ENCODE results near the gene SLC12A8.

Gene SLC12A8

GRCh38 chr3:125120379-125121122 is 92.0 kb downstream of the SLC12A8 start:
- DNase-seq (ENCODE audit: extremely low read depth, low read depth): no peak
- no peak; the same call in 1 of the 2 replicates for TF ChIP-seq CTCF (IDR thresholded peaks at IDR 0.05; ENCODE audit: low read depth, low read length)

GRCh38 chr3:125119752-125120378 is 92.7 kb downstream of the SLC12A8 start:
- TF ChIP-seq CTCF (IDR thresholded peaks at IDR 0.05; ENCODE audit: low read depth, low read length): no peak
- no peak for DNase-seq (ENCODE audit: extremely low read depth, low read depth)

- no peak for DNase-seq (ENCODE audit: extremely low read depth, low read depth)
- no peak for TF ChIP-seq CTCF (IDR thresholded peaks at IDR 0.05; ENCODE audit: low read depth, low read length)
These were observed 93.9 kb downstream of the SLC12A8 start for GRCh38 chr3:125118600-125118999.

GRCh38 chr3:125117631-125118191 is 94.8 kb downstream of the SLC12A8 start:
- DNase-seq (ENCODE audit: extremely low read depth, low read depth): no peak
- no peak for TF ChIP-seq CTCF (IDR thresholded peaks at IDR 0.05; ENCODE audit: low read depth, low read length)

- no peak for TF ChIP-seq CTCF (IDR thresholded peaks at IDR 0.05; ENCODE audit: low read depth, low read length)
- peak; percentile 77 for DNase-seq (ENCODE audit: extremely low read depth, low read depth)
These were observed 96.1 kb downstream of the SLC12A8 start for GRCh38 chr3:125116311-125117080.

GRCh38 chr3:125115640-125116039 is 96.9 kb downstream of the SLC12A8 start:
- no peak for TF ChIP-seq CTCF (IDR thresholded peaks at IDR 0.05; ENCODE audit: low read depth, low read length)
- DNase-seq (ENCODE audit: extremely low read depth, low read depth): peak; percentile 75
